GM12878 (cell line): ENCODE results near the gene GRIN2A. TPM values are rescaled to one million over a fixed set of nuclear protein-coding genes. Genes with fewer than 3 reads are reported as not detected.
A peak's percentile ranks its signal among the peaks of the same experiment; 100 is the strongest.

Source experiments
- ATAC-seq: fragments of 200-7000 bp; cut with Tn5 transposase; 3 replicates; pipeline ENCODE4 v1.9.1; 2020; ENCODE audit warnings: mild to moderate bottlenecking, moderate library complexity
- BruUV-seq: library from RNA; stranded (reverse); fragments of 400-500 nt; replicated peaks from 2 replicates; lab custom pipeline; 2021; lab: Mats Ljungman, UMichigan
- CTCF ChIA-PET: fragments of 300-600 bp; sonication (Branson Sonifier 250); formaldehyde crosslinking; extraction: SDS; loops from one replicate; lab custom pipeline; 2021; ENCODE audit warnings: inconsistent platforms; lab: Yijun Ruan, JAX
- POLR2A ChIA-PET: fragments of 350-600 bp; formaldehyde crosslinking; extraction: SDS; loops from one replicate; lab custom pipeline; 2021; ENCODE audit warnings: inconsistent platforms; lab: Charles Lee
- RAD21 ChIA-PET: fragments of 300-600 bp; sonication (Branson Sonifier 250); formaldehyde crosslinking; loops from one replicate; lab custom pipeline; 2023; ENCODE audit warnings: antibody characterized with exemption; ENCODE audit not compliant: unreplicated experiment; lab: Charles Lee
- SMC1A ChIA-PET: fragments of 300-600 bp; sonication (Branson Sonifier 250); formaldehyde crosslinking; loops from one replicate; lab custom pipeline; 2023; ENCODE audit not compliant: unreplicated experiment, uncharacterized antibody; lab: Charles Lee
- DNase-seq: peaks from one replicate; pipeline ENCODE4 v3.0.0-alpha.2; 2011; ENCODE audit warnings: low read depth, low spot score
- FAIRE-seq: peaks from 3 replicates; lab custom pipeline; 2011; peaks lifted over from hg19 to GRCh38; lab: Jason Lieb, UNC
- H2AFZ ChIP-seq: 2 replicates; pipeline ENCODE4 v1.6.0; 2011; ENCODE audit warnings: low read depth, low read length, control low read depth; ENCODE audit not compliant: control insufficient read depth
- H3K27ac ChIP-seq: 2 replicates; pipeline ENCODE4 v1.5.1; 2011; ENCODE audit warnings: control low read depth; ENCODE audit not compliant: control insufficient read depth, insufficient read depth
- H3K27me3 ChIP-seq, 2 experiments: replicated peaks in 1 of 2; 2 replicates each; pipeline versions ENCODE4 v1.6.0 to v1.6.1; 2011; ENCODE audit warnings: low read length in 1 of 2; ENCODE audit not compliant: control insufficient read depth in 2 of 2, insufficient read depth in 2 of 2
- H3K36me3 ChIP-seq, 2 experiments: 2 replicates each; pipeline ENCODE4 v1.5.1; 2011; ENCODE audit warnings: low read length in 1 of 2; ENCODE audit not compliant: control insufficient read depth in 2 of 2, insufficient read depth in 2 of 2
- H3K4me1 ChIP-seq: 2 replicates; pipeline ENCODE4 v1.6.1; 2011; ENCODE audit warnings: mild to moderate bottlenecking, low read length, moderate library complexity, mixed read lengths; ENCODE audit not compliant: control insufficient read depth, insufficient read depth
- H3K4me2 ChIP-seq: 2 replicates; pipeline ENCODE4 v1.6.0; 2011; ENCODE audit warnings: control low read depth; ENCODE audit not compliant: control insufficient read depth, insufficient read depth
- H3K4me3 ChIP-seq: fragments of 200-600 bp; sonication (generic); 2 replicates; pipeline ENCODE4 v1.5.1; 2016
- H3K79me2 ChIP-seq: 2 replicates; pipeline ENCODE4 v1.6.0; 2011; ENCODE audit warnings: low read length; ENCODE audit not compliant: control insufficient read depth, insufficient read depth
- H3K9ac ChIP-seq: 2 replicates; pipeline ENCODE4 v1.8.0; 2011; ENCODE audit warnings: low read length, control low read depth, mixed read lengths; ENCODE audit not compliant: control insufficient read depth, insufficient read depth
- H3K9me3 ChIP-seq: replicated peaks from 3 replicates; pipeline ENCODE4 v1.5.1; 2011; ENCODE audit warnings: mild to moderate bottlenecking, low read length; ENCODE audit not compliant: control insufficient read depth, insufficient read depth
- H4K20me1 ChIP-seq: 2 replicates; pipeline ENCODE4 v1.6.0; 2011; ENCODE audit not compliant: control insufficient read depth, insufficient read depth
- BMI1 ChIP-seq: fragments of 450-650 bp; IDR thresholded peaks from 2 replicates; pipeline ENCODE4 v1.6.1; 2016; ENCODE audit warnings: mild to moderate bottlenecking, moderate library complexity, borderline replicate concordance
- CREB1 ChIP-seq: IDR thresholded peaks from 2 replicates; pipeline ENCODE4 v1.6.1; 2012; ENCODE audit warnings: low read depth, mild to moderate bottlenecking, inconsistent platforms
- EZH2 ChIP-seq: IDR thresholded peaks from 2 replicates; pipeline ENCODE4 v1.6.1; 2012; ENCODE audit warnings: low read depth, mild to moderate bottlenecking, control low read depth, inconsistent platforms, low read length, borderline replicate concordance; ENCODE audit not compliant: control insufficient read depth
- MTA2 ChIP-seq: fragments of 450-650 bp; IDR thresholded peaks from 2 replicates; pipeline ENCODE4 v1.6.1; 2016; ENCODE audit warnings: low read depth, mild to moderate bottlenecking, moderate library complexity
- POLR2A ChIP-seq: IDR thresholded peaks from 2 replicates; pipeline ENCODE4 v1.6.1; 2011; ENCODE audit warnings: low read depth, mild to moderate bottlenecking, low read length
- POLR2AphosphoS5 ChIP-seq: IDR thresholded peaks from 2 replicates; pipeline ENCODE4 v1.6.1; 2011; ENCODE audit warnings: mild to moderate bottlenecking, low read length, inconsistent platforms
- RCOR1 ChIP-seq: conservative IDR thresholded peaks from 2 replicates; pipeline ENCODE4 v1.6.1; 2012; ENCODE audit warnings: low read depth, low read length, improper control_type of control experiment
- RUNX3 ChIP-seq: IDR thresholded peaks from 2 replicates; pipeline ENCODE4 v1.6.1; 2012; ENCODE audit warnings: low read length, inconsistent platforms
- YY1 ChIP-seq: IDR thresholded peaks from 2 replicates; pipeline ENCODE4 v1.6.1; 2011; ENCODE audit warnings: low read depth, mild to moderate bottlenecking, low read length
- ZNF622 ChIP-seq: fragments of 450-650 bp; IDR thresholded peaks from 2 replicates; pipeline ENCODE4 v1.6.1; 2017; ENCODE audit warnings: mild to moderate bottlenecking, inconsistent platforms
- WGBS: methylation state at CpG from one replicate; pipeline ENCODE4 v1.1.6; 2016; ENCODE audit warnings: low lambda C conversion rate; ENCODE audit not compliant: insufficient replicate concordance, insufficient coverage; ENCODE audit errors: missing lambda C conversion rate; 5-methylcytosine and 5-hydroxymethylcytosine counted together
- in situ Hi-C: fragments of 300-500 bp; cut with MboI; formaldehyde crosslinking; loops from 9 replicates; pipeline ENCODE4 v1.14.3; 2018; ENCODE audit warnings: mixed read lengths
- intact Hi-C: fragments of 100-400 bp; cut with micrococcal nuclease; formaldehyde crosslinking; loops from one replicate; pipeline ENCODE4 v1.14.2; 2022; ENCODE audit not compliant: unreplicated experiment
- polyA plus RNA-seq, 11 experiments: library from polyadenylated mRNA; depleted of rRNA in 4 of 11; unstranded in 6 of 11; stranded (reverse) in 5 of 11; fragments of >200 nt; fragmentation: Nextera tagmentation in 4 of 11; fragmentation: Illumina TruSeq in 1 of 11; extraction: Ambion mirVana in 4 of 11; extraction: Trizol in 1 of 11; gene quantifications; 1 replicate in 1 of 11; 2 replicates in 10 of 11; pipeline versions ENCODE4 v1.2.1 to v1.2.3, GENCODE V29; 2011 to 2016; ENCODE audit warnings: inconsistent platforms in 2 of 11, missing spikeins in 2 of 11, low read depth in 1 of 11
- total RNA-seq, 4 experiments: library from RNA; depleted of rRNA in 3 of 4; stranded (reverse); fragments of >200 nt in 3 of 4; fragmentation: Illumina TruSeq in 1 of 4; extraction: Trizol in 1 of 4; gene quantifications; 2 replicates each; pipeline versions ENCODE4 v1.2.1 to v1.2.3, GENCODE V29; 2013 to 2021

GRIN2A gene
- total and polyA plus RNA-seq, 10 of the 15 experiments (the other 5 are each of a cell fraction or from before 2014, with no cell fraction given): 2.4 to 13.3 (median 7.3) TPM

GRCh38 chr16:9846362-9847099 is 335.7 kb downstream of the GRIN2A start:
- intact Hi-C loops: no loop called here
- DNase-seq (no peak), FAIRE-seq (no peak), ATAC-seq (peak; percentile 32)
- ChIA-PET CTCF (interaction anchor here (0.9 to 1.1 kb wide), 4 partner anchors 9 to 198 kb away, joined by 3 read pairs; no protein-coding TSS in a partner anchor), POLR2A (no interaction called here), SMC1A (interaction anchor here (0.9 to 2.3 kb wide), 9 partner anchors 9 to 182 kb away, joined by 3 to 9 read pairs (median 4); no protein-coding TSS in a partner anchor), RAD21 (interaction anchor here (0.9 to 1.4 kb wide), 3 partner anchors 51 to 109 kb away, joined by 3 to 4 read pairs (median 3); no protein-coding TSS in a partner anchor)
- Histone ChIP-seq H2AFZ (peak overlapping the region; percentile 71), H3K36me3 (no peaks in the 10 kb centered on the region), H3K27ac (peak overlapping the region; percentile 31; the same call in 1 of the 2 replicates), H3K27me3 (no peaks in the 10 kb centered on the region), H3K9ac (no peak overlapping the region), H3K4me2 (no peak overlapping the region), H4K20me1 (no peaks in the 10 kb centered on the region), H3K79me2 (no peaks in the 10 kb centered on the region), H3K9me3 (no peaks in the 10 kb centered on the region), H3K4me1 (peaks cover 29% of the 10 kb centered on the region), H3K4me3 (no peak overlapping the region)
- no TSS peak for BruUV-seq
- TF ChIP-seq POLR2AphosphoS5 (no peak), ZNF622 (no peak), RUNX3 (no peak), YY1 (no peak), RCOR1 (no peak), CREB1 (no peak), EZH2 (no peak), POLR2A (no peak), MTA2 (no peak), BMI1 (no peak)
- in situ Hi-C loops: no loop called here
- 43% methylated on average over 2 of the region's 2 CpGs for WGBS
